Ovary (tissue), 9 donors: Measurements from ENCODE around the gene SMIM23. TPM values are rescaled to one million over a fixed set of nuclear protein-coding genes. Genes with fewer than 3 reads are reported as not detected.

ENCODE experiments used
- DNase-seq, 5 donors: peaks; one replicate each; pipeline ENCODE4 v3.0.0-alpha.2; 2019 to 2020
- H3K27ac ChIP-seq, 2 donors: fragments of 200-600 bp; one replicate each; pipeline versions ENCODE4 v1.5.1 to v1.8.0; 2019 to 2022
- H3K27me3 ChIP-seq: fragments of 200-600 bp; one replicate; pipeline ENCODE4 v1.8.0; 2022
- H3K36me3 ChIP-seq: fragments of 200-600 bp; sonication (generic); one replicate; pipeline ENCODE4 v1.5.1; 2019
- H3K4me1 ChIP-seq: one replicate; pipeline ENCODE4 v1.8.1; 2013; ENCODE audit warnings: mild to moderate bottlenecking, moderate library complexity; ENCODE audit not compliant: insufficient read depth
- H3K4me3 ChIP-seq: fragments of 200-600 bp; sonication (generic); one replicate; pipeline ENCODE4 v1.5.1; 2017
- H3K9me3 ChIP-seq, 2 donors: fragments of 200-600 bp in 1 of 2; sonication (generic) in 1 of 2; one replicate each; pipeline versions ENCODE4 v1.5.1 to v1.8.1; 2013 to 2019; ENCODE audit warnings: mild to moderate bottlenecking in 1 of 2, moderate library complexity in 1 of 2
- EP300 ChIP-seq: sonication (generic); formaldehyde crosslinking; IDR thresholded peaks from one replicate; pipeline ENCODE4 v1.6.1; 2017; ENCODE audit warnings: antibody characterized with exemption
- POLR2A ChIP-seq: fragments of 450-650 bp; IDR thresholded peaks from one replicate; pipeline ENCODE4 v1.6.1; 2017; ENCODE audit warnings: antibody characterized with exemption, mild to moderate bottlenecking, moderate library complexity
- WGBS, 3 donors: extraction: QIAGEN DNeasy Blood & Tissue Kit in 1 of 3; methylation state at CpG; one replicate each; pipeline versions ENCODE4 v1.1.5 to v1.1.7; 2013 to 2017; 5-methylcytosine and 5-hydroxymethylcytosine counted together
- intact Hi-C, 4 donors: fragments of 100-400 bp; cut with DNase I; formaldehyde crosslinking; loops; one replicate each; pipeline versions ENCODE4 v1.11.0 to v1.15.1; 2022 to 2023
- polyA plus RNA-seq, 2 donors: library from polyadenylated mRNA; stranded (reverse); fragments of 200-250 nt in 1 of 2; fragments of 350-450 nt in 1 of 2; fragmentation: Illumina TruSeq in 1 of 2; extraction: RNeasy Lipid Tissue Mini Kit (QIAGEN cat#74804) in 1 of 2; gene quantifications; one replicate each; pipeline ENCODE4 v1.2.3, GENCODE V29; 2013 to 2014
- total RNA-seq, 7 donors: library from RNA; depleted of rRNA in 2 of 7; stranded (reverse); fragments of >200 nt in 2 of 7; fragmentation: NEBNext Ultra II Directional in 3 of 7; extraction: Animal tissue kit (Norgen Biotek cat#: 25700) in 3 of 7; gene quantifications; one replicate each; pipeline versions ENCODE4 v1.1.0 to v1.2.4, GENCODE V29; 2016 to 2023
- TF ChIP-seq, protein P1 (sequence below), 3 donors: fragments of 450-650 bp in 2 of 3; fragments of 200-600 bp in 1 of 3; IDR thresholded peaks; one replicate each; pipeline versions ENCODE4 v1.5.1 to v1.8.0; 2016 to 2022; ENCODE audit warnings: antibody characterized with exemption in 3 of 3, mild to moderate bottlenecking in 1 of 3
- donor health status: DM: no; HTN: no; CAD: no; lungs with moderate emphysema.
- donor health status: DM: no; HTN: no; CAD: no.
- donor health status: Bipolar disorder and iron deficiency.
- donor health status: DM: yes; HTN: yes; CAD: no.
- donor health status: DM: no; HTN: no; CAD: no.
- donor health status: DM: yes; HTN: yes; CAD: no.

Gene SMIM23
- total and polyA plus RNA-seq, 9 donors = not detected

DNA sequence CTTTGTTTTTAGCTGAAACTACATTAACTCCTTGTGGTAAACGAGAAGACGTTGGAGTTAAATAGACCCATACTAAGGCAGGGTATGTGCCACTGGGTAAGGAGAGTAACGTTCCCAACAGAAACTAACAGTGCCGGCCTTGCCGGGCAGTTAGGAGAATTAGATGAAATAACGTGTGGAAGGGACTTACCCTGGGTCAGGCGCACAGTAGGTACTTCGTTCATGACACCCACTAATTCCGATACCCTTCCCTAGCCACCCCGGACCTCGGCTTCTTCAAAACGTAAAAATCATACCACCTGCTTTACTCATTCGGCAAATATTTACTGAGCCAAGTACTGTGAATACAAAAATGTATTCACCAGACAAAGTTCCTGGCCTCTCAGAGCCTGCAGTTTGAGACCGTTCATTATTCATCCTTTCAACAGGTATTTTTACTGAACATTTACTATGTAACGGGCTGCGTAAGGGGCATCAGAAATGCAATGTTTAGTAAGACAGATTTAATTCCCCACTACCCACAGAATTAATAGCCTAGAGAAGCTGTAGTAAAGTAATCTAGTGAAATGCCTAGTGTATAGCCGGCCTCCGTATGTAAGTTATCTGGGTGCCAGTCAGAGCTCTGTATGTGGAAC lies 3.2 kb upstream of the SMIM23 start:
- no peaks in the 10 kb centered on the region for H3K9me3 ChIP-seq
- no peak overlapping the region for H3K27ac ChIP-seq
- intact Hi-C loops = no loop called here
- H3K36me3 ChIP-seq = no peaks in the 10 kb centered on the region
- WGBS, 3 donors = 87 to 91% (median 89%) methylated on average over 18 of the region's 18 CpGs
- TF ChIP-seq POLR2A = no peak
- TF ChIP-seq, protein P1, sequence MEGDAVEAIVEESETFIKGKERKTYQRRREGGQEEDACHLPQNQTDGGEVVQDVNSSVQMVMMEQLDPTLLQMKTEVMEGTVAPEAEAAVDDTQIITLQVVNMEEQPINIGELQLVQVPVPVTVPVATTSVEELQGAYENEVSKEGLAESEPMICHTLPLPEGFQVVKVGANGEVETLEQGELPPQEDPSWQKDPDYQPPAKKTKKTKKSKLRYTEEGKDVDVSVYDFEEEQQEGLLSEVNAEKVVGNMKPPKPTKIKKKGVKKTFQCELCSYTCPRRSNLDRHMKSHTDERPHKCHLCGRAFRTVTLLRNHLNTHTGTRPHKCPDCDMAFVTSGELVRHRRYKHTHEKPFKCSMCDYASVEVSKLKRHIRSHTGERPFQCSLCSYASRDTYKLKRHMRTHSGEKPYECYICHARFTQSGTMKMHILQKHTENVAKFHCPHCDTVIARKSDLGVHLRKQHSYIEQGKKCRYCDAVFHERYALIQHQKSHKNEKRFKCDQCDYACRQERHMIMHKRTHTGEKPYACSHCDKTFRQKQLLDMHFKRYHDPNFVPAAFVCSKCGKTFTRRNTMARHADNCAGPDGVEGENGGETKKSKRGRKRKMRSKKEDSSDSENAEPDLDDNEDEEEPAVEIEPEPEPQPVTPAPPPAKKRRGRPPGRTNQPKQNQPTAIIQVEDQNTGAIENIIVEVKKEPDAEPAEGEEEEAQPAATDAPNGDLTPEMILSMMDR (IDR thresholded peaks at IDR 0.05) = no peak
- no peak for TF ChIP-seq EP300
- no peak for DNase-seq
- no peak overlapping the region for H3K4me3 ChIP-seq
- no peaks in the 10 kb centered on the region for H3K4me1 ChIP-seq
- H3K27me3 ChIP-seq = no peaks in the 10 kb centered on the region

- DNase-seq = no peak
- intact Hi-C loops = no loop called here
- H3K4me3 ChIP-seq = no peak overlapping the region
- no peaks in the 10 kb centered on the region for H3K36me3 ChIP-seq
- no peak overlapping the region for H3K27ac ChIP-seq
- TF ChIP-seq, protein P1 (IDR thresholded peaks at IDR 0.05) = no peak
- TF ChIP-seq POLR2A = no peak
- no peak for TF ChIP-seq EP300
- H3K9me3 ChIP-seq = no peaks in the 10 kb centered on the region
- 50 to 60% (median 58%) methylated on average over 2 of the region's 2 CpGs for WGBS, 3 donors
- no peaks in the 10 kb centered on the region for H3K4me1 ChIP-seq
- H3K27me3 ChIP-seq = no peaks in the 10 kb centered on the region
Observed at GRCh38 chr5:171783051-171783450, 2.6 kb upstream of the SMIM23 start.

- no peaks in the 10 kb centered on the region for H3K27me3 ChIP-seq
- H3K4me1 ChIP-seq = no peaks in the 10 kb centered on the region
- WGBS, 3 donors = 80 to 84% (median 81%) methylated on average over 1 of the region's 1 CpG
- intact Hi-C loops = no loop called here
- H3K36me3 ChIP-seq = no peaks in the 10 kb centered on the region
- TF ChIP-seq EP300 (no peak), POLR2A (no peak)
- no peak for DNase-seq
- H3K4me3 ChIP-seq = no peak overlapping the region
- no peaks in the 10 kb centered on the region for H3K9me3 ChIP-seq
- no peak overlapping the region for H3K27ac ChIP-seq
Observed at GRCh38 chr5:171789353-171789752, 3.7 kb downstream of the SMIM23 start.

- DNase-seq = no peak
- Histone ChIP-seq H3K27ac (no peak overlapping the region), H3K4me1 (no peaks in the 10 kb centered on the region), H3K9me3 (no peaks in the 10 kb centered on the region), H3K27me3 (no peaks in the 10 kb centered on the region), H3K4me3 (no peak overlapping the region), H3K36me3 (no peaks in the 10 kb centered on the region)
- WGBS, 3 donors = 88 to 97% (median 94%) methylated on average over 2 of the region's 2 CpGs
- intact Hi-C loops = no loop called here
- TF ChIP-seq POLR2A (no peak), EP300 (no peak)
- TF ChIP-seq, protein P1 (IDR thresholded peaks at IDR 0.05) = no peak
Observed at GRCh38 chr5:171790408-171790807, 4.8 kb downstream of the SMIM23 start.

- intact Hi-C loops = no loop called here
- H3K27ac ChIP-seq = no peak overlapping the region
Observed at GRCh38 chr5:171794470-171794960, 8.9 kb downstream of the SMIM23 start.

More at GRCh38 chr5:171794470-171794960, 8.9 kb downstream of the SMIM23 start:
- 50 to 51% (median 51%) methylated on average over 2 of the region's 2 CpGs for WGBS, 3 donors
- H3K4me1 ChIP-seq = no peaks in the 10 kb centered on the region
- no peaks in the 10 kb centered on the region for H3K36me3 ChIP-seq
- TF ChIP-seq, protein P1 (IDR thresholded peaks at IDR 0.05) = no peak
- no peak for DNase-seq
- no peaks in the 10 kb centered on the region for H3K9me3 ChIP-seq
- H3K4me3 ChIP-seq = no peak overlapping the region
- H3K27me3 ChIP-seq = no peaks in the 10 kb centered on the region
